T47D (cell line): ENCODE results near the gene FTHL17.

Source experiments
- DNase-seq, 2 experiments: peaks; one replicate each; pipeline versions ENCODE4 v3.0.0 to v3.0.0-alpha.2; 2011 to 2012; ENCODE audit warnings: low read depth in 1 of 2, low spot score in 1 of 2
- JUND ChIP-seq: IDR thresholded peaks from 2 replicates; pipeline ENCODE4 v1.6.1; 2012; ENCODE audit warnings: low read depth
- in situ Hi-C: cut with HindIII; loops from 2 replicates; pipeline ENCODE4 v1.10.0; 2016; ENCODE audit warnings: low sequenced_read_pairs, low pct_unique_long_range_greater_than_20kb

Gene FTHL17

DNA sequence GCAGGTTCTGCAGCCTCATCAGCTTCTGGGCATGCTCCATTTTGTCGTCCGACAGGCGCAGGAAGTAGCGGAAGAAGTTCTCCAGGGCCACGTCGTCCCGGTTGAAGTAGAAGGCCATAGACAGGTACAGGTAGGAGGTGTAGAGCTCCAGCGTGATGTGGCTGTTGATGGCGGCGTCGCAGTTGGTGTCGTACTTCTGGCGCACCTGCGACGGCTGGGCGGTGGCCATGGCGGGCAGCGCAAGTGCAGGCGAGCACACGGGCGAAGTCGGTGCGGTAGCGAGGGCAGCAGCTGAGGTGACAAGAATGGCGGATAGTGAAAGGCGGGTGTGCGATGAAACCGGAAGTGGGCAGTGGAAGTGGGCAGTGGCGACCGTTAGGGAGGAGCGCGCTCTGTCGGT lies at the start of gene FTHL17:
Gene FTHL17 (minus strand): TSS at position 317 of the 400 bp plus-strand sequence. CDS start 88 bp downstream, at position 229.
- DNase-seq, result no peak
- in situ Hi-C loops, result no loop called here
- TF ChIP-seq JUND, result no peak

DNA sequence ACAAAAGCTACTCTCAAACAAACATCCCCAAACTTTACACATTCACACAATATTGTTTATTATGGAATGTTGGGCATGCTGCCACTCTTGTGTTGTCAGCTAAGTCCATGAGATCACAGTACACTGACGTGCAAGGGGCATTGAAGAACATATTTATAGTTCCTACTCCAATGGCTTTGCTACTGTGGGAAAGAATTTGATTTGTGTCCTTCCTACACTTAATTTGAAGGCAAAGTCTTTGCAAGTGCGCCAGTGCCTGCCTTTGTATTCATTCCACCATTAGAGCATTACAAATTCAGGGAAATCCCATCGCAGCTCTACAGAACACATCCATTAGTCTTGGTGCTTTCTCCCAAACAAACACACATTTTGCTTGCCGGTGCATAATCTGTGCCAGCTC lies 45.4 kb upstream of the FTHL17 start:
- in situ Hi-C loops, result no loop called here
- TF ChIP-seq JUND, result no peak
- DNase-seq, result no peak

DNA sequence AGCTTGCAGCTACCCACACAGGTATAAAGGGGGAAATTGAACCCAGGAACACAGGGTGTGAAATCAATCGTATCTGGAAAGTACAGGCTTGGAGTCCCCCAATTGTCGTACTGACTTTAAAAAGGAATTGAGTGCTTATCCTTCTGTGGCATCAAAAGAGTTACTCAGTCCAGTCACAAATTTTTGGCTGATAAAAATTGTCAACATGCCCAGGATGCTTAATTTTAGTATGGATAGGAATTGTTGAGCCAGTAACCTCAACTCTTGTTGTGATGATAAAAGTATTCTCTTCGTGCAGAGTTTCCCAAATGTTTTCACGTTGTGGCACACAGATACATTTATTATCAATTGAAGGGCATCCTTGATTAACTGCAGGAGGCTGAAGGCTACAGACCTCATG lies 43.6 kb upstream of the FTHL17 start:
- in situ Hi-C loops, result no loop called here
- DNase-seq, result no peak
- TF ChIP-seq JUND, result no peak

DNA sequence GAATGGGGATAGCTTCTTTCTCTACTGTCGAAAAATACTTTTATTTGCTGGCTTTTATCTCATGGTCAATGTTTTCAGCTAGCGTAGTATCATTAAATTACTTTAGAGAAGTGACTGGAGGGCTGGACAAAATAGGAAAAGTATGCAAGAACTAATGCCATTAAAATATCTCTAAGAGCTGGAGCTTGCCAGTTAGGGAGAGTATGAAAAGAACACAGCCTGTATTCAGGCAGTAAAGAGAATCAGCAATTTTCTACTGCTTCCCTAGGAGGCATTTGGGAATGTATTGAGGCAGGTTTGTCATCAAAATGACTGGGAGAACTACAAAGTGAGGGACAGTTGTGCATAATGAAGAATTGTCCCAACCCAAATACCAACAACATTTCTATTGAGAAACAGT lies 43.0 kb upstream of the FTHL17 start:
- no peak for DNase-seq
- TF ChIP-seq JUND, result no peak
- in situ Hi-C loops, result no loop called here

DNA sequence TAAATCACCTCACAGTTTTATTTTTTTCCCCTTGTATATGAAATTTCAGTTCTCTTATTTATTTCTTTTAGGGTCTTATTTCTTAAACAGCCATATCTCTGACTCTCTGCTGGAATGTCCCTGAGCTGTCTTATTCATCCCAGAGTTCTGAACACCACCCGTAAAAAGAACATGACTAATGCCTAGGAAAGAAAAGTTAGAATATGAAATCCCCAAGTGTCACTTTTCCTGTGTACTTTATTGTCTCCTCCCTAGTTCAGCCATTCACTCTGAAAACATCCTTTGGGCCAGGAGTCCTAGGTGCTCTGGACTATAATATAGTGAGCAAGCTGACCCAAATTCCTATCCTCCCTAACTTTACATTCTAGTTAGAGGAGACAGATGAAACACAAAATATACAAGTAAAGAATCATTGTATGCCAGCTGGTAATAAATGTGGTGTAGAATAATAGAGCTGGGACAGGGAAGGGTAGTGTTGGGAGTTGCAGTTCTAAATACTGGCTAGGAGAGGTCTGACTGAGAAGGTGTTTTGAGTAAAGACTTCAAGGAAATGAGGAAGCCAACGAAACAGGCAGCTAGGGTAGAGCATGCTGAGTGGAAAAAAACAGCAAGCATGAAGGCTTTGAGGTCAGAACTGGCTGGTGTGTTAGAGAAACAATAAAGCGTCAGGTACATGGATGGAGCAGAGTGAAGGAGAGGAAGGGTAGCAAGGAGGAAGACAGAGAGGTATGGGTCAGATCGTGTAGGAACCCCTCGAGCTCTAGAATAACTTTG lies 40.6 kb upstream of the FTHL17 start:
- no peak for DNase-seq
- in situ Hi-C loops, result no loop called here
- TF ChIP-seq JUND, result no peak

DNA sequence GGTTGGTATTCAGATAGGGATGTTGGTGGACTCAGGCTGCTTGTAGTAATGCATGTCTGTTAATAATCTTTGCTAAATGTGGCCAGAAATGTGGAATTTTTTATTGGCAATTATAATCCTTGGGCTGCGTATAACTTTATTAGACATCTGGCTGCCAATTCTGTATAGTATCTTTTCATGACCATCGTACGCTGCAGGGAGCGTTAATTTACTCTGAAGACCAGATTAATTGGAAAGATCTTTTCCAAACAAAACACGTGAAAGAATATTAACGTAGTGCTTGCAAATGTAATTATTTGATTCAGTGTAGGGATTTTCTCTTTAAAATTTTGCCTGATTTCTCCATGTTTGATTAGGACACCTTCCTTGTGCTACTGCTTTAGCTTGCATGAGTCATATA lies 38.8 kb upstream of the FTHL17 start:
- no peak for DNase-seq
- TF ChIP-seq JUND, result no peak
- in situ Hi-C loops, result no loop called here

DNA sequence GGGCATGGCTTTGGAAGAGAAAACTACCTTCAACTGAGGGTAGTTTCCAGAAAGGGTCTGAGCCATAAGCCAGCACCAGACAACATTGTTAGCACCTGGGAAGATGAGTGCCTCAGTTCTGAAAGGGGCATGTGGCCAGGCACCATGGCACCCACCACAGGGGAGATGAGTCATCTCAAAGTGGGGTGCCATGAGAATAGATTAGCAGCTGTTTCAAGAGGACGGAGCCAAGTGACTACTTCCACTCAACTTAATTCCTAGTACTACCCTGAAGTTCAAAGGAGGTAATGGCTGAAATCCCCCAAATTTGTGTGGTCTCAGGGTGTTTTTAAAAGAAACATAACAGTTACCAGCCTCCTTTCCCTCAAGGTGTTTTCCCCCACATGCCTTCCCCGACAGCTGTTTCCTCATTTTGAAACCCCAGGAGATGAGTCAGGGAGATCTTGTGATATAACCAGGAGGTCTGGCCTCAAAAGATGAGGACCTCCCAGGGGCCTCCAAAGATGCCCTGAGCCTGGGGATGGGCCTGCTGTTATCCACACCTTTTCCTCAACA lies 27.8 kb upstream of the FTHL17 start:
- no peak for TF ChIP-seq JUND
- no peak for DNase-seq
- in situ Hi-C loops, result no loop called here

DNA sequence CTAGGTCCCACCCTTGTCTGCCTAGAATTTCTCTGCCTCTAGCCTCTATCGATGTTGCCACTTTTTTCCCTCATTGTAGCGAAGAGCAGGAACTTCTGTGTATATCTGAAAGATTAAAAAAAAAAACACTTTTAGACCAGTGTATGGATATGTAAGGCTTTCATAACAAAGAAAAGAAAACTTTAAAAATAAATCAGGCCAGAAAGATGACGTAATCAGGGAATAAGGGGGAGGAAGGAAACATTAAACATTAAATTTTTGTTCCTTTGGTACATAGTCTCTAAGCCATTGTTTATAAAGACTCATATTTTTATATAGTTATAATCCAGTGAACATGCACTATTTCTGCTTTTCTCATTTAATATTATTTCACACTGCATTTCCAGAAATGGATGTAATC lies 26.2 kb upstream of the FTHL17 start:
- DNase-seq, result no peak
- in situ Hi-C loops, result no loop called here
- TF ChIP-seq JUND, result no peak

DNA sequence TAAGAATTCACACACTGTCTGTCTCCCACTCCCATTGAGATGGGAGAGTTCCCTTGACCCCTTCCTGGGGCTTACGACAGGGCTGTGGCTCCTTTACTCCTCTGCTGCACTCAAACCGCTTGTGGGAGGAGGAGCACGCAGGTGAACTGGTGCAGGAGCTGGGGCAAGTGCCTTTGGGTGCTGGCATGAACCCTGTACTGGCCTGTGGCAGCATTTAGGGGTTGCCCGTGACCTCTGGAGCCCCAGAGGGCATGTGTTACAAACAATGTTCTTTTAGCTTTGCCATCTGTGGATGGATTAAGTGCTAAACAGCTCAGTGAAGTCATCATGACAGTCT lies 21.8 kb upstream of the FTHL17 start:
- no peak for TF ChIP-seq JUND
- in situ Hi-C loops, result no loop called here
- DNase-seq, result no peak

DNA sequence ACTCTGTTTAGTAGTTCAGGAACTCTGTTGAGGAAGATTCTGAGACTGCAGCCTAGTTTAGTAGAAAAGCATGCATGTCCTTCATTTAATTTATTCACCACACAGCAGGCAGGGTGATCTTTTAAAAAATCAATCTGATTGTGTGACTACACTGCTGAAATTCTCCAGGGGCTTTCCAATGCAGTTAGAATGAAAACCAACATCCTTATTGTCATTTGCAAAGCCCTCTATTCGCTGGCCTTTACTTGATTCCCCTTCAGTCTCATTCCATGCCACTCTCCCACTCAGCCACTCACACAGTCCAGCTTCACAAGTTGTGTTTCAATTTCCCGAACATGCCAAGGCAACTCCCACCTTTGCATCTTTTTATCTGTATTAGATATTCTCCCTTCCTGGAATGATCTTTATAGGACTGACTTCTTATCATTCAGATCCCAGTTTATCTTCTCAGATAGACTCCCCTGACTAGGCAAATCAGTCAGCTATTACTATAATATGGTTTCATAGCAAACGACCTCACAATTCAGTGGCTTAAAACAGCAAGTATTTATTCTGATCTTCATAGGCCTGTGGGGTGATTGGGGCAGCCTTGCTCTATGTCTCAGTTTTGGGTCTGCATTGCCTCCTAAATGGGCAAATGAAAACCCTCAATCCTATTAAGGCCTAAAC lies 21.3 kb upstream of the FTHL17 start:
- TF ChIP-seq JUND, result no peak
- in situ Hi-C loops, result no loop called here
- no peak for DNase-seq

DNA sequence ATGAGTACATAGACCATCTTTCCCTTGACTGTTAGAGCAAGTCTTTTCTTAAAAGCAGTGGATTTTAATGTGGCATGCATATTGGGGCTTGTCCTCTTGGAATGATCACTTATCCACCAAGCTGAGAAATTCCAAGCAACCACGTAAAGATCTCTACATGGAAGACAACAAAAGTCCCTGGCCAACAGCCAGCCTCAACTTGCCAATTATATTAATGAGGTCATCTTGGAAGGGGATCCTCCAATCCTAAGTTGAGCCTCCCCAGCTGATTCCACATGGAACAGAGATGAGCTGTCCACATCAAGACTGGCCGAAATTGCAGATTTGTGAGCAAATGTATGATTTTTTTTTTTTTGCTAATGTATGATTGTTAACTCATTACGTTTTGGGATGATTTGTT lies 20.6 kb upstream of the FTHL17 start:
- no peak for TF ChIP-seq JUND
- in situ Hi-C loops, result no loop called here
- DNase-seq, result no peak

DNA sequence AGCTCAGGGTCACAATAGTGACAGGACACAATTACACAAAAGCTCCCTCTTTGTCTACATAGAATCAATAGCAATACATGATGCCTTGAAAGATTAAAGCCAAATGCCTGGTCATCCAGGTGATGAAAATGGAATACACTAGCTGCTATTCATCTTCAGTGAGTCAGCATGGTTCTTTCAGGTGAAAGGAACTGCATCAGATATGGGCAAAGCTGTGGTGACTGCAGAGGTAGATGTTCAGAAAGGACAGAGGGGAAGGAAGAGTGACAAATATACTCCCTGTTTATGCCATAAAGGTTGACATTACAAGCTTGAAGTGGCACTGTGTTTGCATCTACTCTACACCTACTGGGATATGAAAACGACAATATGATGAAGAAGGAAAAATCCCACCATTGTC lies 20.0 kb upstream of the FTHL17 start:
- no peak for TF ChIP-seq JUND
- in situ Hi-C loops, result no loop called here

DNA sequence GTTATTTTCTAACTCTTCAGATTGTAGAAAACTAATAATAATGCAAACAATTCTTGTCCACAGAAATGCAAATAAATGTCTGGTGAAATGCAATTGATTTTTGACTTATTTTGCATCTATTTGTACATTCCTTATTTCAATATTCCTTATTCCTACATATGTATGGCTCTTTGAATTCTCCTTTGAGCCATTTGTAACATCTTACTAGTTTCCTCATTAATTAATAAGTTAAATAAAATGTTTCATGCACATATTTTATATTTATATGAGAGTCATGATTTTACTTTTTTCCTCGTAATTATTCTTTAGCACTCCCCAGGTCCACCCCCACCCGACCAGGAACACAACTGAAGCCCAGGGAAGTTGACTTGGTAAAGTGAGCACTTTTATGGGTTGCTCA lies 2.7 kb upstream of the FTHL17 start:
- in situ Hi-C loops, result no loop called here
- no peak for DNase-seq
- TF ChIP-seq JUND, result no peak

More for the DNA sequence above, 20.0 kb upstream of the FTHL17 start:
- no peak for DNase-seq
